ENCODE data around the gene VSTM2B.

Gene VSTM2B

DNA sequence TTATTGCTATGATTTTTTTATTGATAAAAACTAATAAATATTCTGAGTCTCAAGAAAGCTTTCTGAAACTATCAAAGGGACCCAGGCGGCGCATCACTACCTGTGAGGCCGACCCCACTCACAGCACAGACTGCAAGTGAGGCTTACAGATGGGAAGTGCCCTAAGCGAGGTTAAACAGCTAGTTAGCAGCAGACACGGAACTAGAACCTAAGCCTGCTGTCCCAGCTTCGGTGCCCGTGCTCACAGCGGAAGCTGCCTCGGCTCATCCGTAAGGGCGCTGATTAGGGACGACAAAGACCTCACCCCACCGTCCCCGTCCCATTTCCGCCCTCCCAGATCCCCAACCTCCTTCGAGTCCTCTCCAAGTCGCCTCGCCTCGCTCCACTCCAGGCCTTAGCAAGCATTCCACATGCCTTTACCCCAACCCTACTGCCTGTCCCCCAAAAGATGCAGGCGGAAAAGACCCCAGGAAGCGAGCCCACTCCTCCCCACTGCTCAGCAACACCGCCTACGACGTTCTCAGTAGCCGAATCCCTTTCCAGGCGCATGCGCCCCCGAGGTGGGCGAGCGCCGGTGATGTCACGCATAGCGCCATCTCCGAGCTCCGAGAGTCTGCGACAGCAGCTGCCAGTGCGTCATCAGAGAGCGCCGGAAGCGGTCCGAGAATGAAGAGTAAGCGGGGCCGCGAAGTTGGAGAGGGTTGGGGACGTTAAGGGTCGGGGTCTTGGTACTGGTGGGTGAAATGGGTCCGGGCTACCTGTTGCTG, 80.0 kb downstream of the VSTM2B start, which contains the start of gene POP4:
Gene POP4 (plus strand): TSS at position 631 of the 767 bp plus-strand sequence. CDS start 36 bp downstream, at position 667.
- peak; percentile 97 for DNase-seq

DNA sequence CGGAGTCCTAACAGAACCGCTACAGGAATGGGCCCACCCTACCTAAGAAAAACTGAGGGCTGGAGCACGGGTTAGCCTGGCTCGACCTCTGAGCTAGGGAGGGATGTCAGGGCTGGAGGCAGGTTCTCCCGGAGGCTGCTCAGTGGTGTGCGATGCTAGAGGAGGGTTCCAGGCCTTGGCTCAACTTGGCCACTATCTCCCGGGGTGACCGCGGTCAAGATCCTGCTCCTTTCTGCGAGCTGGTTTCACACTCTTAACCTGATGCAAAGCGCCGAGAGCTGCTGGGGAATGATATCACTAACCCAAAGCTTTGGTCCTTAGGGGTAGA, 80.6 kb downstream of the VSTM2B start:
- DNase-seq, result no peak

DNA sequence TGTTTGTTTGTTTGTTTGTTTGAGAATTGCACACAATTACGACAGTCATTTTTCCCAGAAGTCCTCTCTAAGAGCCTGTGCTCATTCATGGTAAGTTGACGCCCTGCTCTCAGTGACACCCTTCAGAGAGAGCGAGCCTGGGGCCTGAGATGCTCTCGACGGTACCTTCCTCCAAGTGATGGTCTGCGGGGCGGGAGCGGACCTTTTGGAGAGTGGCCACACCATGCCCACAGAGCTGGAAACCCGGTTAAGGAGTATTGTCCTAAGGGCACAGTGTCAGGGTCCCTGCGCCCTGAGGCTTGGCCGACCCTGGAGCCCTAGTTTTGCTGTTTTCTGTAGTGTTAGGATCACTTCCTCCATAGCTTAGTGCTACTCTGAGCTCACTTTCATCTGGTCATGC, 83.8 kb downstream of the VSTM2B start:
- peak; percentile 12 for DNase-seq

DNA sequence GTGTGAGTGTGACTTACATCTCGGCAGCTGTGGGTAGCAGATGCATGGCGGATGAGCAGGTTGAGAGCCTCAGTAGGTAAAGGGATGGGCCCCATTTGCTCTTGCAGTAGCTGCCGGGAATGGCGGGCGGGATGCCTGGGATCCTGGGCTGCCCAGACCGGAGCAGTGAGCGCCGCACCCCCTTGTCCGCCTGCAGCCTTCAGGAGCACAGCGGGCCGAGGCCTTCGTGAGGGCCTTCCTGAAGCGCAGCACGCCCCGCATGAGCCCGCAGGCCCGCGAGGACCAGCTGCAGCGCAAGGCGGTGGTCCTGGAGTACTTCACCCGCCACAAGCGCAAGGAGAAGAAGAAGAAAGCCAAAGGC, 84.4 kb downstream of the VSTM2B start:
- no peak for DNase-seq

DNA sequence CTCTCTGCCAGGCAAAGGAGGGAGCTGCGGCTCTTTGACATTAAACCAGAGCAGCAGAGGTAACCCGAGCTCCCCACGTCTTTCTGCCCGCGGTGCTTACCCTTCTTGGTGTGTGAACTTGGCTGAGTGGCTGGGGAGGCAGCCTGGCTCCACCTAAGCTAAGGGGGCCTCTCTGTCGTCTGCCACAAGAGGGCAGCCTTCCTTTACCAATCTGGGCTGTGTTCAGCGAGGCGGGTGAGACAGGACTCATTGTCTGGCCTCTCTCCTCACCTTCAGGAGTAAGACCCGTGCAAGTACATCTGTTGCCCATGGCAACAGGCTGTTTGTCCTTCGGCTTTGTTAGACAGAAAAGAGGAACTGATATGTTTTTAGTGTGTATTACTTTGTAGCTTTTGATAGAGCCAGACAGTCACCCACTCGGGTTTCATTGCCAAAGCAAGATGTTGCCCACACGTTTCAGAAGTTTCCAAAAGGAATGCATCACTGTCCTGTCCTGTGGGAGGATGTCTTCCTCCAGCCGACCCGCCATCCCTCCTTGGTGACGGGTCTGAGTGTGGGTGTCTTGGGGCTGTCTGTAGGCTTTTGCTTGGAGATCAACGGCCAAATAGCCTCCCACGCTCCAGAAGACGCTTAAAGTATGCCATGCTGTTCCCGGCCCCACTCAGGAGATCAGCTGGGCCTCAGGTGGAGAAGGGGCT, 84.9 kb downstream of the VSTM2B start:
- peak; percentile 92 for DNase-seq

DNA sequence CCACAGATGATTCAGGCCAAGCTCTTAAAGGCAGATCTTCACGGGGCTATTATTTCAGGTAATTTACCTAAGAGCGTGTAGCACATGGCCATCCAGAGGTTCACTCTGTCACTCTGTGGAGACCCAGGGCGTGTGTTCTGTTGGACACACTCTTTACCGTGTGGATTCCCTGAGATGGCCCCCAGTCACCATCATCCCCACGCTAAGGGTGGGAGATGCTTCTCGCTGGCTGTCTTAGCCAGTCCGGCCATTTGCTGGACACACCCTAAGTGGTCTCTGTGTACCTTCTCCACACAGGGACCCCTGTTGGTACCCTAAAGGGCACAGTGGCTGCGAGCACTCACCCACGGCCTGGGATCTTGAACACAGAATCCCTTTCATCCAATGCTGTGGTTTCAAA, 86.3 kb downstream of the VSTM2B start:
- DNase-seq, result no peak

DNA sequence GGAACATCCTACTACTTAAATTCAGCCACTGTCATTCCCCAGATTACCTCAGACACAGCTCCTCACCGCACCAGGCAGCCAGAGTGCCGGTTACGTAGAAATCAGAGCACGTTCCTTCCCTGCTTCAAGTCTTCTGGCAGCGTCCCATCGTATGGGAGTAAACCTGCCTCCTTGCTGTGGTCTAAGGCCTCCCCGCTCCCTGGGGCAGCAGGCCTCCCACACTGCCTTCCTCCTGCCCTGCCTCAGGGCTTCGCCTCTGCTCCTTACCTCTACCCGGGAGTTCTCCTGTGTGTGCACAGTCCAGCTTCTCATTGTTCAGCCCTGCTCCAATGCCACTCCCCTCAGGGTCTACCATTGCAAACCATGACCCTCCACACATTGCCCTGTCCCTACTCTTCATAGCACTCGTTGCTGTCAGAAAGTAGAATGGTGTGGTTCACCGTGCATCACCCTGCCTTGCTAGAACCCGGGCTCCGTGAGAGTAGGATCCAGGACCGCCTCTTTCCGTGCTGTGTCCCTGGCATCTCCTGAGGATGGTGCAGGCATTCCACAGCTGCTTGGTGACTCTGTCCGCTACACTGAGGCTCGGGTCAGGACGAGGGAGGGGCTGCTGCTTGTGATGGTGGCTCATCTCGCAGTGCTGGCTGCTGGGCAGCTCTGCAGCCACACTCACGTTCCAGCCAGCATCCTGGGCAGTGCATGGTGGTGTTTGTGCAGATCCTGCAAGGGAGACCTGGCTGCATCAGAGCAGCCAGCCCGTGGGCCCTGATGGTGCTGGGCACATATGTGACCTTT, 87.2 kb downstream of the VSTM2B start:
- no peak for DNase-seq

DNA sequence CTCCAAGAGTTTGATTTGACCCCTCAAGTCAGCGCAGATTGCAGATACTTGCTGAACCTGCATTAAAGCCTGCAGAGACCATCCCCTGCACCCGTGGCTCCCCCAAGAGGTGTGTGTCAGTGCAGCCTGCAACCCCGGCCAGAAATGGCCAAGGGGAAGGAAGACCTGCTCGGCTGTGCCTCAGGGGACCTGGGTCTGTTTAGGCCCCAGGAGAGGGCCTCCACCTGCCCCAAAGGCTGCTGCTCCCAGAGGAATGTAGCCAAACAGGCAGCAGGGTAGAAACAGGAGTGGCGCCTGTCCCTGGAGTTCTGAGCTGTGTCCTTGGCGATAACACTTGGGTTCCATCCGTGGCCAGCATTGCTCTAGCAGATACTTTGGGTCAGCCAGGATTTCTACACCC, 88.3 kb downstream of the VSTM2B start:
- DNase-seq, result no peak
